Measurements from ENCODE around the gene PCBD1. TPM values are rescaled to one million over a fixed set of nuclear protein-coding genes. Genes with fewer than 3 reads are reported as not detected.
A peak's percentile ranks its signal among the peaks of the same experiment; 100 is the strongest.

PCBD1 gene
- total RNA-seq, 1 experiment from 2014 or later: 163 TPM

DNA sequence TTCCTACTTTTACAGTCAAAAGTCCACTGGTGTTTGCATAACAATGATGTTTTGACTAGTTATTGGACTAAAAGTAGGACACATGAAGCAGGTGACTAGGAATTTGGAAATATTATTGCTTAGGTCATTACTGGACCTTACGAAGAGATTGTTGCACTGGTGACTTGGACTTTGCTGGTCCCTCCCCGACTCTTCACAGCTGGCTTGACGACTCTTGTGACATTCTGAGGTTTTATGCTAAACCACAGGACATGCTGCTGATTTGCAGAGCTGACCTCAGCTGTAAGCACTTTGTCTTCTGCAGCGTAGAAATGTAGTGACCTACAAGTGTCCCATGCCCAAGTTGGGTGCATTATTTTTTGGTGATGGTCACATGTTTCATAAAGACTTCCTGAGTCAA lies 21.9 kb downstream of the PCBD1 start:
- Histone ChIP-seq H3K36me3 (ENCODE audit: control insufficient read depth in 1 of 2, insufficient read depth in 2 of 2, low read length in 2 of 2) (peaks cover 0 to 15% of the 10 kb centered on the region in 2 experiments; a peak in 2 of 4 replicates), H3K9me3 (ENCODE audit: control insufficient read depth in 1 of 2, insufficient read depth in 1 of 2, low read depth in 1 of 2, low read length in 2 of 2) (no peaks in the 10 kb centered on the region), H3K9me2 (ENCODE audit: insufficient read depth) (no peaks in the 10 kb centered on the region), H3K4me2 (ENCODE audit: low read length) (no peak overlapping the region), H3K4me1 (ENCODE audit: control insufficient read depth in 1 of 2, insufficient read depth in 2 of 2, low read length in 2 of 2) (peaks cover 2 to 5% of the 10 kb centered on the region in 2 experiments; a peak in 2 of 4 replicates), H3K79me2 (ENCODE audit: insufficient read depth, low read length) (no peaks in the 10 kb centered on the region), H3K9ac (ENCODE audit: low read length) (no peak overlapping the region), H3K27me3 (ENCODE audit: insufficient read depth, low read length) (no peaks in the 10 kb centered on the region), H4K20me1 (ENCODE audit: insufficient read depth) (no peaks in the 10 kb centered on the region), H3K27ac (ENCODE audit: low read depth, low read length) (no peak overlapping the region), H3K4me3 (replicated peaks in 1 of 2; ENCODE audit: low read depth in 1 of 2, low read length in 2 of 2) (no peak overlapping the region), H2AFZ (ENCODE audit: low read depth, low read length, poor library complexity, severe bottlenecking) (no peak overlapping the region)
- no peak for ATAC-seq
- BruUV-seq (replicated peaks): no TSS peak
- intact Hi-C loops (cut with micrococcal nuclease): no loop called here
- no peak for DNase-seq (ENCODE audit: low read depth, low spot score)
- TF ChIP-seq FOSL1 (IDR thresholded peaks at IDR 0.05; ENCODE audit: low read depth) (no peak), POLR2AphosphoS5 (IDR thresholded peaks at IDR 0.05; ENCODE audit: low read depth, low read length) (0 out of 2 replicates have a peak, but pooled peaks have one; percentile 20)
- RAD21 ChIA-PET (ENCODE audit: low non-redundant PET in 1 of 2, low total read pairs in 2 of 2, uncharacterized antibody in 2 of 2, unreplicated experiment in 2 of 2): no interaction called here
- CTCF ChIA-PET: interaction anchor here (0.7 kb wide), 1 partner anchor 408 kb away, joined by 3 read pairs; no protein-coding TSS in a partner anchor
- POLR2A ChIA-PET: no interaction called here

DNA sequence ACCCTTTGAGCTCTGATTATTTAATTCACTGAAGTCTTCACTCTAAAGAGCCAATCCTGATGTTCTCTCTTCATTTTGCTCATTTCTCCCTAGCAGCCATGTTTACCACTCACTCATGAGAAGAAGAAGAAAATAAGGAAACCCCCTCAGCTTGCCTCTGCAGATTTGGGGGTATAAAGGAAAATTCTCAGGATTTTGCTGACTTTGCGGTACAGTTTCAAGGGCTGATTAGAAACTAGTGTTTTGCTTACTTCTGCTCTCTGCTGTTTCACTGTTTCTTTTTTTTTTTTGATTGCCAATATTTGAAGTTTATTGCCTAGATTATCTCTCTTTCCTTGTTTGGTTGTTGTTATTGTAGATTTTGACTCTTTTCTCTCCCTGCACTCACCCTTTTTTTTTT lies 23.4 kb downstream of the PCBD1 start:
- Histone ChIP-seq H3K9me2 (ENCODE audit: insufficient read depth) (no peaks in the 10 kb centered on the region), H3K4me3 (replicated peaks in 1 of 2; ENCODE audit: low read depth in 1 of 2, low read length in 2 of 2) (no peak overlapping the region), H3K27me3 (ENCODE audit: insufficient read depth, low read length) (no peaks in the 10 kb centered on the region), H4K20me1 (ENCODE audit: insufficient read depth) (no peaks in the 10 kb centered on the region), H3K4me1 (ENCODE audit: control insufficient read depth in 1 of 2, insufficient read depth in 2 of 2, low read length in 2 of 2) (peaks cover 2 to 5% of the 10 kb centered on the region in 2 experiments; a peak in 2 of 4 replicates), H3K9ac (ENCODE audit: low read length) (no peak overlapping the region), H3K4me2 (ENCODE audit: low read length) (no peak overlapping the region), H3K27ac (ENCODE audit: low read depth, low read length) (no peak overlapping the region), H3K36me3 (ENCODE audit: control insufficient read depth in 1 of 2, insufficient read depth in 2 of 2, low read length in 2 of 2) (peaks cover 10 to 12% of the 10 kb centered on the region in 2 experiments; a peak in 3 of 4 replicates), H3K9me3 (ENCODE audit: control insufficient read depth in 1 of 2, insufficient read depth in 1 of 2, low read depth in 1 of 2, low read length in 2 of 2) (no peaks in the 10 kb centered on the region), H3K79me2 (ENCODE audit: insufficient read depth, low read length) (no peaks in the 10 kb centered on the region), H2AFZ (ENCODE audit: low read depth, low read length, poor library complexity, severe bottlenecking) (no peak overlapping the region)
- no peak for DNase-seq (ENCODE audit: low read depth, low spot score)
- ChIA-PET RAD21 (ENCODE audit: low non-redundant PET in 1 of 2, low total read pairs in 2 of 2, uncharacterized antibody in 2 of 2, unreplicated experiment in 2 of 2) (no interaction called here), CTCF (no interaction called here), POLR2A (no interaction called here)
- intact Hi-C loops (cut with micrococcal nuclease): no loop called here
- ATAC-seq: no peak
- no TSS peak for BruUV-seq (replicated peaks)
- TF ChIP-seq FOSL1 (IDR thresholded peaks at IDR 0.05; ENCODE audit: low read depth) (no peak), POLR2AphosphoS5 (IDR thresholded peaks at IDR 0.05; ENCODE audit: low read depth, low read length) (no peak), CBX3 (IDR thresholded peaks at IDR 0.05; ENCODE audit: low read depth) (no peak), EZH2phosphoT487 (IDR thresholded peaks at IDR 0.05; ENCODE audit: borderline replicate concordance) (no peak), EGR1 (IDR thresholded peaks at IDR 0.05; ENCODE audit: low read depth) (no peak), JUND (IDR thresholded peaks at IDR 0.05) (no peak), SP1 (IDR thresholded peaks at IDR 0.05; ENCODE audit: low read depth) (no peak), CEBPB (IDR thresholded peaks at IDR 0.05; ENCODE audit: low read depth) (no peak), SRF (IDR thresholded peaks at IDR 0.05; ENCODE audit: low read depth) (no peak), TCF7L2 (IDR thresholded peaks at IDR 0.05; ENCODE audit: borderline replicate concordance, extremely low read depth, insufficient read depth, insufficient read length) (no peak), CTCF (IDR thresholded peaks at IDR 0.05 in 2 of 3, conservative IDR thresholded peaks at IDR 0.05 in 1 of 3; ENCODE audit: borderline replicate concordance in 1 of 3, insufficient read depth in 1 of 3, low read depth in 2 of 3, low read length in 2 of 3) (no peak), RAD21 (IDR thresholded peaks at IDR 0.05; ENCODE audit: low read depth) (no peak), YY1 (IDR thresholded peaks at IDR 0.05; ENCODE audit: extremely low read depth, insufficient replicate concordance, low read depth, low read length) (no peak), ELF1 (IDR thresholded peaks at IDR 0.05; ENCODE audit: borderline replicate concordance, low read depth) (no peak), ZFX (IDR thresholded peaks at IDR 0.05) (no peak), ZNF274 (IDR thresholded peaks at IDR 0.05; ENCODE audit: low read depth, low read length) (no peak)
- TF ChIP-seq, protein P1, sequence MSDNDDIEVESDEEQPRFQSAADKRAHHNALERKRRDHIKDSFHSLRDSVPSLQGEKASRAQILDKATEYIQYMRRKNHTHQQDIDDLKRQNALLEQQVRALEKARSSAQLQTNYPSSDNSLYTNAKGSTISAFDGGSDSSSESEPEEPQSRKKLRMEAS (IDR thresholded peaks at IDR 0.05): no peak
- TF ChIP-seq, protein P2, sequence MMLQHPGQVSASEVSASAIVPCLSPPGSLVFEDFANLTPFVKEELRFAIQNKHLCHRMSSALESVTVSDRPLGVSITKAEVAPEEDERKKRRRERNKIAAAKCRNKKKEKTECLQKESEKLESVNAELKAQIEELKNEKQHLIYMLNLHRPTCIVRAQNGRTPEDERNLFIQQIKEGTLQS (IDR thresholded peaks at IDR 0.05): no peak
